Skin of body (tissue), 2 donors: ENCODE measurements around the gene MT2A. TPM values are rescaled to one million over a fixed set of nuclear protein-coding genes. Genes with fewer than 3 reads are reported as not detected.
A peak's percentile ranks its signal among the peaks of the same experiment; 100 is the strongest.

Source experiments
- DNase-seq: peaks from one replicate; lab custom pipeline; 2025; lab: John Stamatoyannopoulos, UW
- total RNA-seq: library from RNA; depleted of rRNA; stranded (reverse); fragments of >200 nt; gene quantifications from one replicate; pipeline ENCODE4 v1.2.3, GENCODE V29; 2014

MT2A gene
- total RNA-seq, 1 donor from 2014 or later, result 10.7 TPM

GRCh38 chr16:56600398-56600999, 7.9 kb upstream of the MT2A start:
- no peak for DNase-seq

GRCh38 chr16:56601325-56601724, 7.1 kb upstream of the MT2A start:
- DNase-seq, result no peak

GRCh38 chr16:56603589-56603988, 4.8 kb upstream of the MT2A start:
- peak; percentile 39 for DNase-seq

- no peak for DNase-seq
These were observed 3.4 kb upstream of the MT2A start for GRCh38 chr16:56604966-56605365.

GRCh38 chr16:56605475-56605874, 2.9 kb upstream of the MT2A start:
- DNase-seq, result no peak

GRCh38 chr16:56606071-56606475, 2.3 kb upstream of the MT2A start:
- DNase-seq, result peak; percentile 51

GRCh38 chr16:56606476-56607108, 1.8 kb upstream of the MT2A start:
- peak; percentile 90 for DNase-seq

- peak; percentile 88 for DNase-seq
These were observed 1.2 kb upstream of the MT2A start for GRCh38 chr16:56607109-56607618.

- no peak for DNase-seq
These were observed 725 bp upstream of the MT2A start for GRCh38 chr16:56607675-56608042.

- no peak for DNase-seq
These were observed 585 bp downstream of the MT2A start for GRCh38 chr16:56608876-56609462.

- peak; percentile 86 for DNase-seq
These were observed 1.1 kb downstream of the MT2A start for GRCh38 chr16:56609463-56609921.

GRCh38 chr16:56610017-56610608, 1.7 kb downstream of the MT2A start:
- peak; percentile 56 for DNase-seq

GRCh38 chr16:56610609-56611111, 2.3 kb downstream of the MT2A start:
- DNase-seq, result peak; percentile 46

- peak; percentile 8 for DNase-seq
These were observed 3.0 kb downstream of the MT2A start for GRCh38 chr16:56611281-56611833.

- DNase-seq, result no peak
These were observed 5.3 kb downstream of the MT2A start for GRCh38 chr16:56613706-56614105.

- no peak for DNase-seq
These were observed 6.2 kb downstream of the MT2A start for GRCh38 chr16:56614549-56614991.

- DNase-seq, result no peak
These were observed 7.0 kb downstream of the MT2A start for GRCh38 chr16:56615353-56615752.

GRCh38 chr16:56616608-56617211, 8.3 kb downstream of the MT2A start:
- no peak for DNase-seq

- peak; percentile 58 for DNase-seq
These were observed 9.1 kb downstream of the MT2A start for GRCh38 chr16:56617212-56618085.

GRCh38 chr16:56618138-56618537, 9.8 kb downstream of the MT2A start:
- DNase-seq, result no peak
